Astrocyte (in vitro differentiated cells and primary cell): ENCODE results near the gene BASP1. TPM values are rescaled to one million over a fixed set of nuclear protein-coding genes. Genes with fewer than 3 reads are reported as not detected.

Experiments used
- DNase-seq: peaks from one replicate; pipeline ENCODE4 v3.0.0-alpha.2; 2010; ENCODE audit warnings: low read depth
- FAIRE-seq: peaks from 2 replicates; lab custom pipeline; 2011; peaks lifted over from hg19 to GRCh38; lab: Jason Lieb, UNC
- H2AFZ ChIP-seq: 2 replicates; pipeline ENCODE4 v1.6.0; 2012; ENCODE audit warnings: low read depth, low read length, inconsistent platforms
- H3K27ac ChIP-seq: 2 replicates; pipeline ENCODE4 v1.5.1; 2011; ENCODE audit warnings: low read depth, low read length, inconsistent platforms
- H3K27me3 ChIP-seq: 2 replicates; pipeline ENCODE4 v1.6.0; 2011; ENCODE audit warnings: low read length, inconsistent platforms; ENCODE audit not compliant: insufficient read depth
- H3K36me3 ChIP-seq: 2 replicates; pipeline ENCODE4 v1.5.1; 2011; ENCODE audit warnings: low read length, inconsistent platforms; ENCODE audit not compliant: insufficient read depth
- H3K4me1 ChIP-seq: 2 replicates; pipeline ENCODE4 v1.5.1; 2011; ENCODE audit warnings: low read length, inconsistent platforms; ENCODE audit not compliant: insufficient read depth
- H3K4me2 ChIP-seq: 2 replicates; pipeline ENCODE4 v1.6.0; 2012; ENCODE audit warnings: low read length, inconsistent platforms
- H3K4me3 ChIP-seq: 2 replicates; pipeline ENCODE4 v1.5.1; 2011; ENCODE audit warnings: low read depth, mild to moderate bottlenecking, low read length, inconsistent platforms; ENCODE audit not compliant: insufficient read depth
- H3K79me2 ChIP-seq: 2 replicates; pipeline ENCODE4 v1.6.0; 2012; ENCODE audit warnings: mild to moderate bottlenecking, low read length, inconsistent platforms; ENCODE audit not compliant: insufficient read depth
- H3K9ac ChIP-seq: 2 replicates; pipeline ENCODE4 v1.6.0; 2012; ENCODE audit warnings: mild to moderate bottlenecking, low read length, inconsistent platforms
- H3K9me3 ChIP-seq: 2 replicates; pipeline ENCODE4 v1.5.1; 2012; ENCODE audit warnings: low read depth, mild to moderate bottlenecking, low read length, inconsistent platforms; ENCODE audit not compliant: insufficient read depth
- H4K20me1 ChIP-seq: 2 replicates; pipeline ENCODE4 v1.6.0; 2012; ENCODE audit warnings: low read length, inconsistent platforms; ENCODE audit not compliant: insufficient read depth
- H3K27ac Mint-ChIP-seq: one replicate; pipeline ENCODE4 v1.8.0; 2021; ENCODE audit warnings: mild to moderate bottlenecking, mixed read lengths; ENCODE audit not compliant: unreplicated experiment
- H3K27me3 Mint-ChIP-seq: one replicate; pipeline ENCODE4 v1.8.0; 2021; ENCODE audit warnings: low read depth, mixed read lengths; ENCODE audit not compliant: unreplicated experiment
- H3K36me3 Mint-ChIP-seq: one replicate; pipeline ENCODE4 v1.8.0; 2021; ENCODE audit warnings: low read depth, mixed read lengths; ENCODE audit not compliant: unreplicated experiment
- H3K4me1 Mint-ChIP-seq: one replicate; pipeline ENCODE4 v1.8.0; 2021; ENCODE audit warnings: low read depth, mixed read lengths; ENCODE audit not compliant: unreplicated experiment
- H3K4me3 Mint-ChIP-seq: one replicate; pipeline ENCODE4 v1.8.0; 2021; ENCODE audit warnings: mild to moderate bottlenecking, moderate library complexity, mixed read lengths; ENCODE audit not compliant: unreplicated experiment
- H3K9me3 Mint-ChIP-seq: one replicate; pipeline ENCODE4 v1.8.0; 2021; ENCODE audit warnings: mild to moderate bottlenecking, mixed read lengths; ENCODE audit not compliant: unreplicated experiment
- EZH2 ChIP-seq: IDR thresholded peaks from 2 replicates; pipeline ENCODE4 v1.6.1; 2012; ENCODE audit warnings: mild to moderate bottlenecking, low read length, inconsistent platforms; ENCODE audit not compliant: insufficient read depth
- total RNA-seq: library from RNA; stranded (reverse); gene quantifications from 2 replicates; pipeline ENCODE4 v1.2.1, GENCODE V29; 2021
- TF ChIP-seq, protein P1 (sequence below): IDR thresholded peaks from 2 replicates; pipeline ENCODE4 v1.5.1; 2011; ENCODE audit warnings: low read depth, mild to moderate bottlenecking, inconsistent platforms, low read length, moderate library complexity; ENCODE audit not compliant: insufficient read depth

The BASP1 gene
- total RNA-seq, 1 donor from 2014 or later = 273 TPM

DNA sequence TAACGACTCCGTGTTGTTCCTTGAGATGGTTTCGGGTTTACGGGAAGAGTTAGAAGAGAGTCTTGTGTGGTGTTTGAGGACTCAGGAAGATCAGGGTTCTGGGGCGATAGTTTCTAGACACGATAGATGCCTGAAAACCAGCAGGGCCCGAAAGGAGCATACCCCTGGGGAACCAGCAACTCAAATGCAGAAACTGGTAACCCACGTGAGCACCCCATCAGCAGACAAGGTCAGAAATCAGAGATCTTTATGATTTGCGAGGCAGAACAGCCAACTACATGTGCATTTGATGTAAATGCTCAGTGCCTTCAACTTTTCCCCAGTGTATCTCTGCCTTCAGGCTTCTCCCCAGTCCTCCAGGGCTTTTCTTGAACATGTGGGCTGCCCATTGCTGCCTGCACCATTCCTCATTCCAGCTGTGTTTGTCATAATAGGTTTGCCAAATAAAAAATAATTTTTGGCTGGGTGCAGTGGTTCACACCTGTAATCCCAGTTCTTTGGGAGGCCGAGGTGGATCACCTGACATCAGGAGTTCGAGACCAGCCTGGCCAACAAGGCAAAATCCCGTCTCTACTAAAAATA, 75.1 kb downstream of the BASP1 start:
- Histone ChIP-seq H3K4me1 (no peaks in the 10 kb centered on the region), H3K79me2 (no peaks in the 10 kb centered on the region), H4K20me1 (no peaks in the 10 kb centered on the region), H3K4me2 (no peak overlapping the region), H3K4me3 (no peak overlapping the region), H3K36me3 (no peaks in the 10 kb centered on the region), H3K9me3 (no peaks in the 10 kb centered on the region), H2AFZ (no peak overlapping the region), H3K27ac (no peak overlapping the region), H3K9ac (no peak overlapping the region), H3K27me3 (no peaks in the 10 kb centered on the region)
- Mint-ChIP-seq H3K4me3 (no peak overlapping the region), H3K27me3 (peaks cover 4% of the 10 kb centered on the region), H3K36me3 (peaks cover 3% of the 10 kb centered on the region), H3K27ac (peak overlapping the region; percentile 1), H3K9me3 (peaks cover 4% of the 10 kb centered on the region), H3K4me1 (peaks cover 8% of the 10 kb centered on the region)
- DNase-seq (no peak), FAIRE-seq (no peak)
- TF ChIP-seq EZH2 = no peak
- TF ChIP-seq, protein P1, sequence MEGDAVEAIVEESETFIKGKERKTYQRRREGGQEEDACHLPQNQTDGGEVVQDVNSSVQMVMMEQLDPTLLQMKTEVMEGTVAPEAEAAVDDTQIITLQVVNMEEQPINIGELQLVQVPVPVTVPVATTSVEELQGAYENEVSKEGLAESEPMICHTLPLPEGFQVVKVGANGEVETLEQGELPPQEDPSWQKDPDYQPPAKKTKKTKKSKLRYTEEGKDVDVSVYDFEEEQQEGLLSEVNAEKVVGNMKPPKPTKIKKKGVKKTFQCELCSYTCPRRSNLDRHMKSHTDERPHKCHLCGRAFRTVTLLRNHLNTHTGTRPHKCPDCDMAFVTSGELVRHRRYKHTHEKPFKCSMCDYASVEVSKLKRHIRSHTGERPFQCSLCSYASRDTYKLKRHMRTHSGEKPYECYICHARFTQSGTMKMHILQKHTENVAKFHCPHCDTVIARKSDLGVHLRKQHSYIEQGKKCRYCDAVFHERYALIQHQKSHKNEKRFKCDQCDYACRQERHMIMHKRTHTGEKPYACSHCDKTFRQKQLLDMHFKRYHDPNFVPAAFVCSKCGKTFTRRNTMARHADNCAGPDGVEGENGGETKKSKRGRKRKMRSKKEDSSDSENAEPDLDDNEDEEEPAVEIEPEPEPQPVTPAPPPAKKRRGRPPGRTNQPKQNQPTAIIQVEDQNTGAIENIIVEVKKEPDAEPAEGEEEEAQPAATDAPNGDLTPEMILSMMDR = no peak

- Mint-ChIP-seq H3K27me3 (peaks cover 4% of the 10 kb centered on the region), H3K36me3 (no peaks in the 10 kb centered on the region), H3K27ac (no peak overlapping the region), H3K9me3 (no peaks in the 10 kb centered on the region), H3K4me1 (peaks cover 8% of the 10 kb centered on the region), H3K4me3 (no peak overlapping the region)
- Histone ChIP-seq H3K4me2 (no peak overlapping the region), H4K20me1 (no peaks in the 10 kb centered on the region), H3K79me2 (no peaks in the 10 kb centered on the region), H3K9ac (no peak overlapping the region), H3K4me1 (no peaks in the 10 kb centered on the region), H3K9me3 (no peaks in the 10 kb centered on the region), H3K27ac (no peak overlapping the region), H2AFZ (no peak overlapping the region), H3K27me3 (no peaks in the 10 kb centered on the region), H3K36me3 (no peaks in the 10 kb centered on the region), H3K4me3 (no peak overlapping the region)
- FAIRE-seq (no peak), DNase-seq (no peak)
- no peak for TF ChIP-seq EZH2
- TF ChIP-seq, protein P1 = no peak
Measured at GRCh38 chr5:17294639-17295311, 77.3 kb downstream of the BASP1 start.

DNA sequence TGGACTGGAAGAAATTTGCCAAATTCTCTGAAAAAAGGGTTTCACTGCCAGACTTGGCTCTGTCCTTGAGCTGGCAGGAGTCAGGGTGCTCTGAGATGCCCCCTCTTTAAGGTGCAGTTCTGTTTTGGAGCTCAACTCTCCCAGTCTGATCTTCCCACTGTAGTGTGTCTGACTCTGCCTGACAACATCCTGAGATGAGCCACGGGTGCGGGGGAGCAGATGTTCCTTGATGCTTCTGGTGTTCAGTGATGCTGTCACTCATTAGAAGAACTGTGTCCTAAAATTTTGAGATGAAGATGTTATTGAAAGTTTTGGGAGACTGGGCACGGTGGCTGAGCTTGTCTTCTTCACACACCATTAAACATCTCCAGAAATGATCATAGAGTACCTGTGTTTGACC, 78.2 kb downstream of the BASP1 start:
- H3K27me3 ChIP-seq = no peaks in the 10 kb centered on the region
- Mint-ChIP-seq H3K27ac (no peak overlapping the region), H3K9me3 (no peaks in the 10 kb centered on the region), H3K27me3 (peaks cover 4% of the 10 kb centered on the region), H3K4me3 (no peak overlapping the region), H3K36me3 (no peaks in the 10 kb centered on the region), H3K4me1 (peaks cover under 1% of the 10 kb centered on the region)
- no peak for TF ChIP-seq EZH2
- TF ChIP-seq, protein P1 = no peak
- FAIRE-seq (no peak), DNase-seq (no peak)
- H3K79me2 ChIP-seq = no peaks in the 10 kb centered on the region
- H3K4me2 ChIP-seq = no peak overlapping the region
- H3K9ac ChIP-seq = no peak overlapping the region
- no peaks in the 10 kb centered on the region for H3K9me3 ChIP-seq
- H4K20me1 ChIP-seq = no peaks in the 10 kb centered on the region
- H3K4me3 ChIP-seq = no peak overlapping the region
- H3K36me3 ChIP-seq = no peaks in the 10 kb centered on the region
- H3K4me1 ChIP-seq = no peaks in the 10 kb centered on the region
- H2AFZ ChIP-seq = no peak overlapping the region
- H3K27ac ChIP-seq = no peak overlapping the region
